C4-2B (cell line): ENCODE data around the gene ZHX3.

Experiments
- CTCF ChIP-seq: fragments of 450-650 bp; conservative IDR thresholded peaks from 2 replicates; pipeline ENCODE4 v1.5.1; 2017; ENCODE audit warnings: mild to moderate bottlenecking
- ZFX ChIP-seq: fragments of 450-650 bp; IDR thresholded peaks from 2 replicates; pipeline ENCODE4 v1.6.1; 2017

DNA sequence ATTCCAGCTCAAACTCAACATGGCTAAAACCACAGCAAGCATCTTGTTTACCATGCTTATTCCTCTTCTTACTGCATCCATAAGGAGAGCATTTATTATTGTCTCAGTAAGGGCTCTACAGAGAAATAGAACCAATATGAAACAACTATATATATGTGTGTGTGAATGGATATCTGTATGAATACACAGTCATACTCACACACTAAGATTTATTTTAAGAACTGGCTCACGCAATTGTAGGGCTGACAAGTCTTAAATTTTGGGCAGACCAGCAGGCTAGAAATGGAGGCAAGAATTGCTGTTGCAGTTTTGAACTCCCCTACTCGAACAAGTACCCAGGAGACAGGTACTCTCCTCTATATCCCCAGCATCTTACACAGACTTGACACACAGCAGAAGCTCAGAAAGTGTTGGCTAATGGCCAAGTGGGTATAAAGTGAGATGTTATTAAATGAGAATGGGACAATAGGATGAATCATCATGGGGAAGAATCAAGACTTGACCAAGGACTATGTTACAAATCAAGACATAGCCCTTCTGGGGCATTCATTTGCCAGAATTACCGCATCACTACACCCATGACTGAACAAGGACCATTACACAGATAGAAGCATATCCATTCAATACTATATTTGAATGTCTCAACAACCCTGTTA is 13.0 kb downstream of the ZHX3 start:
- TF ChIP-seq CTCF = no peak
- TF ChIP-seq ZFX = no peak
